Medulla oblongata (tissue), 1 donor: ENCODE measurements around the gene GRB14.
"Not testable (repeated sequence)": the region's sequence is repeated elsewhere in the genome, so short reads cannot be mapped to it uniquely, and the experiment has no call there.

Source experiments
- DNase-seq: peaks from one replicate; pipeline ENCODE4 v3.0.0-alpha.2; 2015; ENCODE audit errors: extremely low spot score

Gene GRB14

GRCh38 chr2:164495491-164496223, 125.6 kb downstream of the GRB14 start:
- DNase-seq = peak; percentile 91

DNA sequence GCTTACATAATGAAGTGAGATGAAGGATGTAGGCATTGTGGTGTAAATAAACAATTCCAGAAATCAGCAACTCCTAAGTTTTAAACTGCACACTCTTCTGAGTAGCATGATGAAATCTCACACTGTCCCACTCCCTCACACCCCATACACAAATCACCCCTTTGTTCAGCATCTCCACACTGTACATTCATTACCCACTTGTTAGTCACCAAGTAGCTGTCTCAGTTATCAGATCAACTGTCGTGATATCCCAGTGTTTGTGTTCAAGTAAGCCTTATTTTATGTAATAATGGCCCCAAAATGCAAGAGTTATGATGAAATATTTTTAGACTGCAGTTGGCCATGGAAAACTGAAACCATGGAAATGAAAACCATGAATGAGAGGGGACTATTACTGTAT, 135.7 kb downstream of the GRB14 start:
- no peak for DNase-seq

GRCh38 chr2:164479460-164479859, 141.8 kb downstream of the GRB14 start:
- peak; percentile 64 for DNase-seq

DNA sequence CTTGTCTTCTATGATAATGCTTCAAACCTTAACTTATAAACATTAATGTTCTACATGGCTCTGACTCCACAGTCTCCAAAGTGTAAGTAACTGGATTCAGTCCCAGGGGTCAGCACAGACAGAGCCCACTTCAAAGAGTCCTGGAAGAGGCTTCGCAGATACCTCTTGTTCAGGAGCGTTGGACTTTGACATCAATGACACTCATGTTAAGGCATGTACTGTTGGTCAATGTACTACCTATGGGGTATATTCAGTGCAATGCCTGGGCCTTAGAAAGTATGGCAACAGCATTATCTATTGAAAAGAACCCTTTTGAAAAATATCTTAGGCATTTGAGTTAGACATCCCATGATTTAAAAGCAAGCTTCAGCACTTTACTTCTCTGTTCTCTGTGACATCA, 143.1 kb downstream of the GRB14 start:
- DNase-seq = no peak

- DNase-seq = no peak
Measured at GRCh38 chr2:164474873-164475272, 146.4 kb downstream of the GRB14 start.

- no peak for DNase-seq
Measured at GRCh38 chr2:164473021-164473420, 148.3 kb downstream of the GRB14 start.

GRCh38 chr2:164465047-164465446, 156.2 kb downstream of the GRB14 start:
- DNase-seq = not testable (repeated sequence)

DNA sequence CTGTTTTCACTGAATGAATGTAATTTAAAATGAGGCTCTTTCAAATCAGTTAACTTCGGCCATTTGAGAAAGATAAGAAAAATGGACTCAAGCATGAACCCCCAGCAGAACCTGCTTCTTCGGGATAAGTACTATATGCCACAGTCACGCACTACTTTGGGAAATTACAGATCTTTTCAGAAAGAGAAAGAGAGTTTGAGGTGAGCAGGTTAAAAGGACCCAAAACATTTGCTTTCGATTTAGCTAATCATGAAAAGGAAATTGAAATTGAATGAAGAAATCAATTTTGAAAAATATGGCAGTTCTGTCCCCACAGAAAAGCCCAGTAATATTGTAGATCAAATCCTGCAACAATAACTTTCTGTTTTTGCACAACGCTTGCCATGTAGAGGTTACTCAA, 156.9 kb downstream of the GRB14 start:
- no peak for DNase-seq

DNA sequence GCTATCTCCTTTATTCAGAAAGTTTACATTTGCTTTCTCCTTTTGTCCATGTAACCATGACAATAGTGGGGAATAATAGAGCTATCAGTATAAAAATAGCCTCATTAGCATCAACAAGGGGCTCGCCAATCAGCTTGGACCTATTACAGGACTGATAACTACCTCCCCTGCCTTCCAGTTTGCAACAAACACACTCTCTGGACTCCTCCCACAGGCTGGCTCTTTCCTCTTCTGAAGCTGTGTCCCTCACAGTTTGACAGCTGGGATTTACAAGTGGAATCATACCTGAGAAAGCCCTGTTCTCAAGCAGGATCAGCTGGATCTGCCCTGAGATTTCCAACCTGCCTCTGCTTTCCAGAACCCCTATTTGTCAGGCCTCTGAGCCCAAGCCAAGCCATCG, 162.5 kb downstream of the GRB14 start:
- no peak for DNase-seq

DNA sequence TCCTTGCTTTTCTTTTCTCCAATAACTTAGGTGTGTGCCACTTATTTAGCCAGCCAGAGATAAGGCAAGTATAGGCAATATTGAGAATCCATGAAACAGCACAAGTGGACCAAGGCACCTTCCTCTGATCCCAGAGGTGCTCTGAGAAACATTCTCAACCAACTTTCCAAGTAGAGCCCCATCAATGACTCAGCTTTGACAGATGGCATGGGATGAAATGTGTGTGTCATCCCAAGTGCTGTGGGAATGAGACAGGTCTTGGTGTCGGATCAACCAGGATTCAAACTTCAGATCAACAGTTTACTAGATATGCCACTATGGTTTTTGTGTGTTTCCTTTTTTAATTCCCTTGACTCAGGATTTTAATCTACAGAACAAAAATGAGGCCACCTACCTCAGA, 164.0 kb downstream of the GRB14 start:
- DNase-seq = no peak

- peak; percentile 15 for DNase-seq
Measured at GRCh38 chr2:164456619-164457018, 164.7 kb downstream of the GRB14 start.

DNA sequence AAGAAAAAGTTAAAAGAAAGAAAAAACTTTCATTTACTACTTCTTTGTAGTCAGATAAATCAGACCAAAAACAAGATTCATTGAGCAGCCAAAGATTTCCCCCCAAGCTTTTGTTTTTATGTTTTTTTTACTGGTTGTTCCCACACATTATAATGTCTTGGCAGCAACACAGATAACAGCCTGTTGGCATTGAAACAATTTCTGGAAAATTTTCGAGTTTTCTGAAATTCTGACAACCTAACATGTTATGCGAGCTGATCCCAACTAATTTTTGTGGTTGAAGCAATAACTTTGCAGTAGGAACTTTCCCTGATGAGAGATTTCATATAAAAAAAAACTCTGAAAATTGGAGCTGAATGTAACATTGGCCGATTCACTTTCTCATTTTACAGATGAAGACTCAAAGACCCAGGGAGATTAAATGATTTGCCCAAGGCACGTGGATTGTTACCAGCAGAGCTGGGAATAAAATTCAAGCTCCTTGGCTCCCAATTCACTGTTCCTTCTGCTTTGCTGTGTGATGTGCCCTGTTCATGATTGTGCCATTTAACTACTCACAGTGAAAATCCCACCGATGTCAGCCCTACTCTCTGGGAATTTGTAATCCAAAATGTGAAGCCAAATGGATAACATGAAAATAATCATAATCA, 167.5 kb downstream of the GRB14 start:
- DNase-seq = no peak

DNA sequence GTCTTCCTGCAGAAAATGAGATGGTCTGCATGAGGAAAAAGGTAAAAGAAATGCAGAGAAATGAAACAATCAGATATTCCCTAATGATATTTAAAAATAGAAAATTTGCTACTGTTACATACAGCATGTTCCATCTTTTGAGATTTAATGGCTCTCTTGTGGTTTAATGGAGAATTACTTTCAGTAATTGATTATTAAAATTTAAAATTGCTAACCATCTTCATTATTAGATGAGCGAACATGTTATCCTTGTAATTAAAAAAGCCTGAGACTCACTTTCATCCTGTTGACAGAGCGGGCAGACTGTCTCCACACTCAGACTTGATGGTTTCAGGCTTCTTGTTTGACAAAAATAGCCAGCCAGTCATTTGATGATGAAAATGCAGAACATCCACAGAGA, 171.0 kb downstream of the GRB14 start:
- no peak for DNase-seq

DNA sequence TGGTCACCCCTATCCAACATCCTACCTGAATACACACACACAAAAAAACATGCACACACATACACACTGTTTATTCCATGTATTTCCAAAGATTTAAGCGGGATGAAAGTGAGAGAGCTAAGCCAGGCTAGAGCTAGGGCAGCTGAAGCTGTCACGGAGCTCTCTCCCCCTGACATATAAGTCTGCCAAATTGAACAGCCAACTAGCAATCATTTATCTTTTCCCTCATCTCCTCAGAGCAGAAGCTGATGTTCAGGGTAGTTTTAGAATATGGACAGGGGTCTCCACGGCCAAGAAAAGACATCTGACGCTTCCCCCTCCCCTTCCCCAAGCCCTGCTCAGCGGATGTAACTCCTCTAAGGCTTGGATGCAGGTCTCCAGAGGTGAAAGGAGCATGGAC, 171.6 kb downstream of the GRB14 start:
- DNase-seq = no peak

DNA sequence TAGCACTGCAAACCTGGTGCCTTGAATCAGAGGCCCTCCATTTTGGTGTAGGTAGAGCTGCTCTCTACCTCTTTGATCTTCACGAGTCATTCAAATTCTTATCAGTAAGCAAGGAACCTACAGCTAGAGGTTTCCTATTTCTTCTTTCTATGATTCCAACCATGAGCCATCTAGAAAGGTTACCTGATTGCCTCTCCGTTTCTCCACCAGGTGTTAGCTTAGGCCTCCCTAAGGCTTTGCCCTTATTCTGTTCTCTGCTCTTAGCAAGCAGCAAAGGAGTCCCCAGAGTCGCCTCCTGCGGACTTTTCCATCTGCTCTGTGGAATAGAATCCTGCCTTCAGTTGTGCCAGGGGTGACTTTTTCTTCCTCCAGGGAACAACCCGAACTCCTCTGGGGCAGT, 173.6 kb downstream of the GRB14 start:
- no peak for DNase-seq
